ENCODE data around the gene FBP2. TPM values are rescaled to one million over a fixed set of nuclear protein-coding genes. Genes with fewer than 3 reads are reported as not detected.

FBP2 gene
- total RNA-seq, 2 donors from 2014 or later, result 0.49 TPM; not detected in 1

DNA sequence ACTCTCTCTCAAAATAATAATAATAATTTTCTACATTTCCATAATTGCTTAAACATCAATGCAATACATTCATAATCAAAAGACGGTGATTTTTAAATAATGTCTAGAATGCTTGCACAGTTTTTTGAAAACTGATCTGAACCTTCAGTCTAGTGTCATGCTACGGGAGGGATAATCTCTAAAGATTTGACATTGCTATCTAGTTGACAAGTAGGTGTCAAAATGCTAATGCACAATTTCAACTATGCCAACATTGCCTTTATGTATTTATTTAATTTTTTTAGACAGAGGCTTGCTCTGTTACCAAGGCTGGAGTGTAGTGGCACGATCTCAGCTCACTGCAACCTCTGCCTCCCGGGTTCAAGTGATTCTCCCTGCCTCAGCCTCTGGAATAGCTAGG lies 54.7 kb downstream of the FBP2 start:
- Histone ChIP-seq H3K9me3 (no peaks in the 10 kb centered on the region), H3K27me3 (replicated peaks; ENCODE audit: insufficient read depth) (no peaks in the 10 kb centered on the region), H3K4me1 (ENCODE audit: control insufficient read depth in 1 of 2, low read depth in 2 of 2) (no peaks in the 10 kb centered on the region), H3K4me3 (no peak overlapping the region), H3K27ac (no peak overlapping the region), H3K36me3 (no peaks in the 10 kb centered on the region)
- no peak for DNase-seq (ENCODE audit: low spot score)
- TF ChIP-seq, protein P1, sequence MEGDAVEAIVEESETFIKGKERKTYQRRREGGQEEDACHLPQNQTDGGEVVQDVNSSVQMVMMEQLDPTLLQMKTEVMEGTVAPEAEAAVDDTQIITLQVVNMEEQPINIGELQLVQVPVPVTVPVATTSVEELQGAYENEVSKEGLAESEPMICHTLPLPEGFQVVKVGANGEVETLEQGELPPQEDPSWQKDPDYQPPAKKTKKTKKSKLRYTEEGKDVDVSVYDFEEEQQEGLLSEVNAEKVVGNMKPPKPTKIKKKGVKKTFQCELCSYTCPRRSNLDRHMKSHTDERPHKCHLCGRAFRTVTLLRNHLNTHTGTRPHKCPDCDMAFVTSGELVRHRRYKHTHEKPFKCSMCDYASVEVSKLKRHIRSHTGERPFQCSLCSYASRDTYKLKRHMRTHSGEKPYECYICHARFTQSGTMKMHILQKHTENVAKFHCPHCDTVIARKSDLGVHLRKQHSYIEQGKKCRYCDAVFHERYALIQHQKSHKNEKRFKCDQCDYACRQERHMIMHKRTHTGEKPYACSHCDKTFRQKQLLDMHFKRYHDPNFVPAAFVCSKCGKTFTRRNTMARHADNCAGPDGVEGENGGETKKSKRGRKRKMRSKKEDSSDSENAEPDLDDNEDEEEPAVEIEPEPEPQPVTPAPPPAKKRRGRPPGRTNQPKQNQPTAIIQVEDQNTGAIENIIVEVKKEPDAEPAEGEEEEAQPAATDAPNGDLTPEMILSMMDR (IDR thresholded peaks at IDR 0.05), result no peak
- no peak for ATAC-seq (ENCODE audit: insufficient number of reproducible peaks, low FRiP score, low read depth)

DNA sequence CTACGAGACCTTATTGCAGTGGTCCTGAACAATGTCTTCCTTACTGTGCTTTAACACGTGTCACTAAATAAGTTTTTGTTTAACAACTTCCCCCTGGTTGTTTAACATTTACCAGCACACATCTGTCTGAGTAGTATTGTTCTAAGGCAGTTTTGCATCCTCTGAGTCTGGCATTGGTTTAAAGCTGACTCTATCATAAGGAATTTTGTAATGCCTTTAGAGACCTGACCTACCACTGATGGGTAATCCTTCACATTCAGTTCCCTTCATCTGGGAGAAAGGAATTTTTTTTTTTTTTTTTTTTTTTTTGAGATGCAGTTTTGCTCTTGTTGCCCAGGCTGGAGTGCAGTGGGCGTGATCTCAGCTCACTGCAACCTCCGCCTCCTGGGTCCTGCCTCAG lies 58.7 kb downstream of the FBP2 start:
- H3K36me3 ChIP-seq, result no peaks in the 10 kb centered on the region
- ATAC-seq (ENCODE audit: insufficient number of reproducible peaks, low FRiP score, low read depth) (no peak), DNase-seq (ENCODE audit: low spot score) (no peak)
- TF ChIP-seq, protein P1 (IDR thresholded peaks at IDR 0.05), result no peak
- H3K4me3 ChIP-seq, result no peak overlapping the region
- no peaks in the 10 kb centered on the region for H3K9me3 ChIP-seq
- no peak overlapping the region for H3K27ac ChIP-seq
- H3K27me3 ChIP-seq (replicated peaks; ENCODE audit: insufficient read depth), result no peaks in the 10 kb centered on the region
- H3K4me1 ChIP-seq (ENCODE audit: control insufficient read depth in 1 of 2, low read depth in 2 of 2), result no peaks in the 10 kb centered on the region

DNA sequence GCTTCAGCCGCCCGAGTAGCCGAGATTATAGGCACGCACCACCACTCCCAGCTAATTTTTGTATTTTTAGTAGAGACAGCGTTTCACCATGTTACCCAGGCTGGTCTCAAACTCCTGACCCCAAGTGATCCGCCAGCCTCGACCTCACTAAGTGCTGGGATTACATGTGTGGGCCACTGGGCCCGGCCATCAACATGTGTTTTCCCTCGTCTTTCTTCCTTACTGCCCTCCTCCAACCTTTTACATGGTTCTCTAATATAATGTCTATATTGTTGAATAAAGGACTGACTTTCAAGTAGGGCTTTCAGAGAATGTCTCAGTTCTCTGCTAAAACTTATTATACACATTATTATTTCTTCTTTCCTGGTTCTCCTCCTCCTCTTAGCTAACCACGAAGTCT lies 60.0 kb downstream of the FBP2 start:
- H3K27me3 ChIP-seq (replicated peaks; ENCODE audit: insufficient read depth), result no peaks in the 10 kb centered on the region
- no peak overlapping the region for H3K4me3 ChIP-seq
- H3K36me3 ChIP-seq, result no peaks in the 10 kb centered on the region
- ATAC-seq (ENCODE audit: insufficient number of reproducible peaks, low FRiP score, low read depth), result no peak
- H3K4me1 ChIP-seq (ENCODE audit: control insufficient read depth in 1 of 2, low read depth in 2 of 2), result no peaks in the 10 kb centered on the region
- DNase-seq (ENCODE audit: low spot score), result no peak
- H3K27ac ChIP-seq, result no peak overlapping the region
- no peaks in the 10 kb centered on the region for H3K9me3 ChIP-seq
- TF ChIP-seq, protein P1 (IDR thresholded peaks at IDR 0.05), result no peak

DNA sequence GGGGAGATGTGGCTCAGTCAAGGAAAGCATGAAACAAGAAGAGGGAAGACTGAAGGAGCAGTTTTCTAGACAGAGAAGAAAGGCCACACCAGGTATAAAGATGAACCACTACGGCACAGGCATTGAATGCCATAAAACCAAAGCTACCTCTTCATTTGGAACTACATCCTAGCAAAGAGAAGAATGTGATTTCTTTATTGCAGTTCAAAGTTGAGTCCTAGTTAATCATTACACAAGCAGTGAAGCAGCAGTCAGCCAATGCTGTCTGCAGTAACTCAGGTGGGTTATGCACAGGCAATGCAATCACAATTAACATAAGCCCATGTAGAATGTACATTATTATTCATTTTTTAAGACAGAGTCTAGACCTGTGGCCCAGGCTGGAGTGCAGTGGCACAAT lies 60.5 kb downstream of the FBP2 start:
- no peak overlapping the region for H3K27ac ChIP-seq
- no peaks in the 10 kb centered on the region for H3K36me3 ChIP-seq
- H3K27me3 ChIP-seq (replicated peaks; ENCODE audit: insufficient read depth), result no peaks in the 10 kb centered on the region
- no peaks in the 10 kb centered on the region for H3K4me1 ChIP-seq (ENCODE audit: control insufficient read depth in 1 of 2, low read depth in 2 of 2)
- DNase-seq (ENCODE audit: low spot score) (no peak), ATAC-seq (ENCODE audit: insufficient number of reproducible peaks, low FRiP score, low read depth) (no peak)
- TF ChIP-seq, protein P1 (IDR thresholded peaks at IDR 0.05), result no peak
- no peaks in the 10 kb centered on the region for H3K9me3 ChIP-seq
- H3K4me3 ChIP-seq, result no peak overlapping the region

DNA sequence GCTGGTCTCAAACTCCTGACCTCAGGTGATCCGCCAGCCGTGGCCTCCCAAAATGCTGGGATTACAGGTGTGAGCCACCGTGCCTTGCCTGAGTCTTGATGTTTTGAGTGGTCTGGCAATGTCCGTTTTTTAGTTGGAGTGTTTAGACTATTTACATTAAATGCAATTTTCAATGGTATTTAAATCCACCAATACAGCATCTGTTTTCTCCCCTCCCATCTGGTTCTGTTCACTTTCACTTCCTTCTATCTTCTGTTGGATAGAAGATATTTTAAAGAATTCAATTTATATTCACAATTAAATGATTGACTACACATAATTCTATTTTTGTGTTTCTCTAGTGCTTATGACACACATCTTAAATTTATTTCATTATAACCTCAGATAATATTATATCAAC lies 64.7 kb downstream of the FBP2 start:
- DNase-seq (ENCODE audit: low spot score) (no peak), ATAC-seq (ENCODE audit: insufficient number of reproducible peaks, low FRiP score, low read depth) (no peak)
- Histone ChIP-seq H3K9me3 (no peaks in the 10 kb centered on the region), H3K36me3 (no peaks in the 10 kb centered on the region), H3K4me3 (no peak overlapping the region), H3K27me3 (replicated peaks; ENCODE audit: insufficient read depth) (no peaks in the 10 kb centered on the region), H3K27ac (no peak overlapping the region), H3K4me1 (ENCODE audit: control insufficient read depth in 1 of 2, low read depth in 2 of 2) (no peaks in the 10 kb centered on the region)
- TF ChIP-seq, protein P1 (IDR thresholded peaks at IDR 0.05), result no peak

Data from thoracic aorta (tissue), 2 donors.